ENCODE results near the gene THRB.

THRB gene

GRCh38 chr3:24161841-24162240 is 332.8 kb downstream of the THRB start:
- no peak for DNase-seq

GRCh38 chr3:24160424-24161095 is 334.1 kb downstream of the THRB start:
- DNase-seq = no peak

GRCh38 chr3:24158761-24159454 is 335.7 kb downstream of the THRB start:
- DNase-seq = no peak

- no peak for DNase-seq
These were observed 337.5 kb downstream of the THRB start for GRCh38 chr3:24157106-24157505.

- no peak for DNase-seq
These were observed 338.2 kb downstream of the THRB start for GRCh38 chr3:24156466-24156865.

GRCh38 chr3:24155276-24155675 is 339.4 kb downstream of the THRB start:
- DNase-seq = no peak

- DNase-seq = no peak
These were observed 339.9 kb downstream of the THRB start for GRCh38 chr3:24154781-24155180.

- DNase-seq = no peak
These were observed 340.5 kb downstream of the THRB start for GRCh38 chr3:24154013-24154695.

- no peak for DNase-seq
These were observed 343.1 kb downstream of the THRB start for GRCh38 chr3:24151594-24151993.

- no peak for DNase-seq
These were observed 345.6 kb downstream of the THRB start for GRCh38 chr3:24149032-24149431.

GRCh38 chr3:24145981-24146822 is 348.4 kb downstream of the THRB start:
- no peak for DNase-seq

GRCh38 chr3:24145481-24145880 is 349.2 kb downstream of the THRB start:
- DNase-seq = no peak

- DNase-seq = no peak
These were observed 352.5 kb downstream of the THRB start for GRCh38 chr3:24142127-24142526.

GRCh38 chr3:24141548-24141947 is 353.1 kb downstream of the THRB start:
- no peak for DNase-seq

GRCh38 chr3:24139463-24140412 is 354.9 kb downstream of the THRB start:
- DNase-seq = no peak

GRCh38 chr3:24138876-24139256 is 355.8 kb downstream of the THRB start:
- no peak for DNase-seq

GRCh38 chr3:24137958-24138875 is 356.4 kb downstream of the THRB start:
- no peak for DNase-seq

GRCh38 chr3:24137334-24137733 is 357.3 kb downstream of the THRB start:
- no peak for DNase-seq

- DNase-seq = no peak
These were observed 357.9 kb downstream of the THRB start for GRCh38 chr3:24136624-24137310.

GRCh38 chr3:24135280-24135679 is 359.4 kb downstream of the THRB start:
- DNase-seq = no peak
